Subcutaneous abdominal adipose tissue (tissue), 5 donors: ENCODE measurements around the gene OVCA2.
A peak's percentile ranks its signal among the peaks of the same experiment; 100 is the strongest.

Experiments
- H3K27ac ChIP-seq: one replicate; pipeline ENCODE4 v1.7.0; 2013; ENCODE audit warnings: low read depth, mild to moderate bottlenecking, inconsistent platforms, low read length, moderate library complexity
- H3K27me3 ChIP-seq, 5 donors: one replicate each; pipeline ENCODE4 v1.7.0; 2013; ENCODE audit warnings: low read length in 5 of 5, inconsistent platforms in 1 of 5; ENCODE audit not compliant: control insufficient read depth in 5 of 5, insufficient read depth in 4 of 5
- H3K36me3 ChIP-seq, 5 donors: one replicate each; pipeline ENCODE4 v1.7.0; 2013; ENCODE audit warnings: low read length in 5 of 5; ENCODE audit not compliant: control insufficient read depth in 5 of 5, insufficient read depth in 5 of 5
- H3K4me1 ChIP-seq, 5 donors: one replicate each; pipeline ENCODE4 v1.7.0; 2013; ENCODE audit warnings: low read length in 5 of 5, mild to moderate bottlenecking in 3 of 5, moderate library complexity in 1 of 5; ENCODE audit not compliant: control insufficient read depth in 5 of 5, insufficient read depth in 5 of 5
- H3K4me3 ChIP-seq, 5 donors: one replicate each; pipeline ENCODE4 v1.7.0; 2013; ENCODE audit warnings: low read length in 5 of 5, low read depth in 1 of 5
- H3K9ac ChIP-seq, 5 donors: one replicate each; pipeline ENCODE4 v1.7.0; 2013; ENCODE audit warnings: low read length in 5 of 5, mild to moderate bottlenecking in 4 of 5, moderate library complexity in 3 of 5
- H3K9me3 ChIP-seq, 5 donors: one replicate each; pipeline ENCODE4 v1.7.0; 2013; ENCODE audit warnings: low read length in 5 of 5; ENCODE audit not compliant: control insufficient read depth in 5 of 5
- donor health status: healthy.
- donor health status: healthy.
- donor health status: healthy.
- donor health status: healthy.
- donor health status: healthy.

Gene OVCA2

DNA sequence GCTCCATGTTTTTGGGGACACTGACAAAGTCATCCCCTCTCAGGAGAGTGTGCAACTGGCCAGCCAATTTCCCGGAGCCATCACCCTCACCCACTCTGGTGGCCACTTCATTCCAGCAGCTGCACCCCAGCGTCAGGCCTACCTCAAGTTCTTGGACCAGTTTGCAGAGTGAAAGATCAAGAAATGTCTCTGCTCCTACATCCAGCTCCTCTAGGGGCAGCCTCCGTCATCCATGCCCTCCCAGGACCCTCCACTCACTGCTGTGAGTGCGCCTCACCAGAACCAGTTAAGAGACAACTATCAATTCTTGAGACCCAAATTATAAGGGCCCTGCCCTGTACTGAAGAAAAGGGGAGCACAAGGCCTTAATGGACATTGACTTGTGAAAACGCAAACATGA is 1.1 kb downstream of the OVCA2 start:
- peak overlapping the region in 4 of 5 donors; percentile 85 to 97 (median 88) for H3K4me3 ChIP-seq
- peak overlapping the region; percentile 88 for H3K27ac ChIP-seq

DNA sequence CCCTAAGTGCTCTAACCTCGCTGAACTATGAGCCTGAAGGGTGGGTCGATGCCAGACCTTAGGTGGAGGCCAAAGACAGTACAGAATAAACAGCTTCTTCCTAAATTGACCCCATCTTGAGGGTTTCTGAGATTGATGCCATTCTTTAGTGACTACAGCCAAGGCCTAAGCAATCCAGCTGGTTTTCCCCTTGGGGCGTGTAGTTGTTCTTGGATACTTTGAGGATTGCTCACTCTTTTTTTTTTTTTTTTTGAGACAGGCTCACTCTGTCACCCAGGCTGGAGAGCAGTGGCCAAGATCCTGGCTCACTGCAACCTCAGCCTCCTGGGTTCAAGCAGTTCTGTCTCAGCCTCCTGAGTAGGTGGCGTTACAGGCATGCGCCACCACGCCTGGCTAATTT is 2.0 kb downstream of the OVCA2 start:
- Histone ChIP-seq H3K36me3 (peaks cover 0 to 32% (median 20%) of the 10 kb centered on the region in 5 donors), H3K9me3 (no peaks in the 10 kb centered on the region), H3K4me3 (no peak overlapping the region), H3K27ac (peak overlapping the region; percentile 88), H3K27me3 (no peaks in the 10 kb centered on the region), H3K4me1 (peaks cover 3 to 36% (median 28%) of the 10 kb centered on the region in 5 donors), H3K9ac (no peak overlapping the region)

More for the DNA sequence above, 1.1 kb downstream of the OVCA2 start:
- Histone ChIP-seq H3K9ac (peak overlapping the region in 3 of 5 donors; percentile 29 to 93 (median 89)), H3K27me3 (no peaks in the 10 kb centered on the region), H3K9me3 (no peaks in the 10 kb centered on the region), H3K36me3 (peaks cover 0 to 41% (median 24%) of the 10 kb centered on the region in 5 donors), H3K4me1 (peaks cover 3 to 36% (median 27%) of the 10 kb centered on the region in 5 donors)

DNA sequence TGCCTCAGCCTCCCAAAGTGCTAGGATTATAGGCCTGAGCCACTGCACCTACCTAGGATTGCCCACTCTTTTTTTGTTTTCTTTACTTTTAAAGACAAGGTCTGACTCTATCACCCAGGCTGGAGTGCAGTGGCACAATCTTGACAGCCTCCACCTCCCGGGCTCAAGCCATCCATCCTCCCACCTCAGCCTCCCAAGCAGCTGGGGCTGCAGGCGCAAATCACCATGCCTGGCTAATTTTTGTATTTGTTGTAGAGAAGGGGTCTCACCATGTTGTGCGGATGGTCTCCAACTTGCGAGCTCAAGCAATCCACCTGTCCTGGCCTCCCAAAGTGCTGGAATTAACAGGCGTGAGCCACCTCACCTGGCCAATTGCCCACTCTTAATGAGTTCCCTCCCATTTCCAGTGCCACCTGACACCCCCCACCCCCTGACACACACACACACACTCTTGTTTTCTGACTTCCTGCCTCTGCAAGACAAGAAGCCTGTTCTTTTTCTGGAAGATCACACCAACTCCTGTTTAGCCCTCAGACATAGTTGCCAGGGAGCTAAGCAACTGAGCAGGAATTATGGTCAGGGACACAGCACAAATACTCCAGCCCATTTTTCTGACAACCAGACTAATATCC is 2.6 kb downstream of the OVCA2 start:
- H3K36me3 ChIP-seq, result peaks cover 0 to 31% (median 20%) of the 10 kb centered on the region in 5 donors
- peaks cover 6 to 42% (median 33%) of the 10 kb centered on the region in 5 donors for H3K4me1 ChIP-seq
- peak overlapping the region; percentile 88 for H3K27ac ChIP-seq
- peak overlapping the region in 1 of 5 donors; percentile 26 for H3K9ac ChIP-seq
- no peak overlapping the region for H3K4me3 ChIP-seq
- H3K27me3 ChIP-seq, result no peaks in the 10 kb centered on the region
- H3K9me3 ChIP-seq, result no peaks in the 10 kb centered on the region

DNA sequence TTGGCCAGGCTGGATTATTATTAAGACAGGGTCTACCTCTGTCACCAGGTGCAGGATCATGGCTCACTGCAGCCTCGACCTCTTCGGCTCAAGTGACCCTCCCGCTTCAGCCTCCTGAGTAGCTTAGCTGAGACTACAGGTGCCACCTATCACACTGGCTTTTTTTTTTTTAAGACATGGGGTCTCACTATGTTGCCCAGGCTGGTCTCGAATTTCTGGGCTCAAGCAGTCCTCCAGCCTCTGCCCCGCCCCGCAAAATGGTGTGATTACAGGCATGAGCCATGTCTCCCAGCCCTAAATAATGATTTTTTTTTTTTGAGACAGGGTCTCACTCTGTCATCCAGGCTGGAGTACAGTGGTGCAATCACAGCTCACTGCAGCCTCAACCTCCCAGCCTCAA is 5.8 kb downstream of the OVCA2 start:
- Histone ChIP-seq H3K27ac (no peak overlapping the region), H3K9ac (no peak overlapping the region), H3K4me3 (no peak overlapping the region), H3K27me3 (peaks cover 0 to 6% (median 6%) of the 10 kb centered on the region in 5 donors), H3K9me3 (no peaks in the 10 kb centered on the region), H3K36me3 (peaks cover 0 to 18% (median 13%) of the 10 kb centered on the region in 5 donors), H3K4me1 (peaks cover 4 to 44% (median 25%) of the 10 kb centered on the region in 5 donors)

DNA sequence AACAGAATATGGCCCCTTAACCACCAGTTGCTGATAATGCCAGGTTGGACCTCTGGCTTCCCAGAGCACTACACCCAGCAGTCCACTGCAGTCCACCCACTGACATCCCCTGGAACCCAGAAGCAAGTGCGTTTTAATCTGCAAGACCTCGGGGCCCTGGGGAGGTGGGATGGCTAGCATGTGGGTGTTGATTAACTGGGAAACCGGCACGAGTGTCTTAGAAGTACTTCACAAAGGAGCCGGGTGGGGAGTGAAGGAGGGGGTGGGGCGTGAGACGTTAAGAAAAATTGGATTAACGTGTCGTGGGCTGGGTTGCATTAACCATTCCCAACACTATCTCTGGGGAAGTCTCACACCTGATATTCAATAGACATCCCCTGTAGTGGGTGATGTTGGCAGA is 7.0 kb downstream of the OVCA2 start:
- Histone ChIP-seq H3K27ac (no peak overlapping the region), H3K4me3 (peak overlapping the region in 3 of 5 donors; percentile 75 to 78 (median 78)), H3K9ac (peak overlapping the region in 3 of 5 donors; percentile 10 to 72 (median 47)), H3K36me3 (peaks cover 0 to 7% (median 4%) of the 10 kb centered on the region in 5 donors), H3K4me1 (peaks cover 6 to 39% (median 22%) of the 10 kb centered on the region in 5 donors), H3K27me3 (peaks cover 4 to 10% (median 6%) of the 10 kb centered on the region in 5 donors), H3K9me3 (no peaks in the 10 kb centered on the region)

DNA sequence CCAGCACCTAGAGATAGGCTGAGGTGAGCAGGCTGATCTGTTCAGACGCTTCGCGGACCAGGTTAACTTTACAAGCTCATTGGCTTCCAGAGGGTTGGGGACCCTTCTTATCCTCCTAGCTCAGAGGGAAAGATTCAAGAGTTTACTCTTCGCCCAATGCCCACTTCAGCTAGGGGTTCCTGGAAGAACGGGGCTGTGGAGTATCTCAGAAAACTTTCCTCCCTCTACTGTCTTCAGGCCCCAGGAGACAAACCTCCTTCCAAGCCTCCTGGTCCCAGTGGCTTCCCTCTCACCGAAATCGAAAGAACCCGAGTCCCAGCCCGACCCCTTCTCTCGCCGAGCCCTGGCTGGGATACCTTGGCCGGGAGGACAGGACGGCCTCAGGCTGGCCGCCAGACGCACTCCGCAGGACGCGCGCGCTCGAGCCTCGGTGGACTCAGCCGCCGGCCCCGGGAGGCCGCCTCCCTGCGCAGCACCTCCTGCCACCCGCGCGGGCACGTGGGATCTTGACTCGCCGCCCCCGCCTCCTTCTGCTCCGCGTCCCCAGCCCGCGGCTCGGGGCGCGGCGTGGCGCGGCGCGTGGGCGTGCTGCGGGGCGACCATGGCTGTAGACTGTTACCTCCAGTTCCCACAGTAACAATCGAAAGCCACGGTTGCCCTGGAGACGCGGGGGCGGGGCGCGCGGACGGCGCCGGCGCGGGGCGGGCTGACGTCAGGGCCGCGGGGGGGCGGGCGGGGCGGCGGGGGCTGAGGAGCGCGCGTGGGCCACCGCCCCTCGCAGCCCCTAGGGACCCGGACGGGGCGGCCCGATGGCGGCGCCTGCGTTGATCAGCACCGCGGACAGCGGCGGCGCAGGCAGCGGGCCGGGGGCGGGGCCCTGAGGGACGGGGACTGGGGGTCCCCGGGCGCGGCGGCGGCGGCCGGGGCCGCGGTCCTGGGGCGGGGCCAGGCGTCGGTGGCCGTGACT is 7.8 kb downstream of the OVCA2 start:
- Histone ChIP-seq H3K9ac (peak overlapping the region in 4 of 5 donors; percentile 10 to 72 (median 58)), H3K27me3 (peaks cover 4 to 17% (median 13%) of the 10 kb centered on the region in 5 donors), H3K27ac (no peak overlapping the region), H3K4me3 (peak overlapping the region; percentile 51 to 78 (median 75)), H3K36me3 (peaks cover 0 to 1% (median 0%) of the 10 kb centered on the region in 5 donors), H3K4me1 (peaks cover 6 to 40% (median 23%) of the 10 kb centered on the region in 5 donors), H3K9me3 (no peaks in the 10 kb centered on the region)

DNA sequence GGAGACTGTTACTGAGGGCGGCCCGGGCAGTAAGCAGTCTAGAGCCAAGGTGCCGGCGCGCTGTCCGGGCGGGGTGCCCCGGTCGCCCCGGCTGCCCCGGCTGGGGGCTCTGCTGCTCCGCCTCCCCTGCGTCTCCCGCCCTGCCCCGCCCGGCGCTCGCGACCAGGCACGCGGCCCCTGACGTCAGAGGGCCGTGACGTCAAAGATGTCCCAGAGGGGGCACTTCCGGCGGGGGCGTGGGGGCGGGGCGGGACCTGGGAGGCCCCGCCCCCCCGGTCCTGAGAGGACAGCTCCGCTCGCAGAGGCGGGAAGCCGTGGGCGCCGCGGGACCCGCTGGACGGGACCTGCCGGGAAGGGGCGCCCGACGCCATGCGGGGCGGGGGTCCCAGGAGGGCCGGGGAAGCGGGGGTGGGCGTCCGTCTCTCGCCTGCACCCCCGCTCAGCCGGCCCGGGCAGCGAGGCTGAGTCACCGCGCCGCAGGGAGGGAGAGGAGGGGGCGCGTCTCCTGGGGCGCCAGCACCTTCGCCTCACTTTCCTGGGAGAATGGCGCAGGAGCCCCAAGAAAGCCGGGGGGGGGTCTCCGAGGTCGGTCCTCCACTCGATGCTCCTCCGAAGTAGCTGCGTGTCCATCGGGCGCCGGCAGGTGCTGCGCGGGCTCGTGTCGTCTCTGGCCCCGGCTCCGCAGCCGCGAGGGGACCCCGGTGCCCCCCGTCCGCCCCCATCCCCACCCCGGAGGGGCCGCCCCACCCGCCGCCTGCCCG is 8.7 kb downstream of the OVCA2 start:
- no peaks in the 10 kb centered on the region for H3K9me3 ChIP-seq
- no peaks in the 10 kb centered on the region for H3K36me3 ChIP-seq
- H3K4me3 ChIP-seq, result peak overlapping the region in 3 of 5 donors; percentile 22 to 58 (median 52)
- no peak overlapping the region for H3K9ac ChIP-seq
- peaks cover 4 to 18% (median 14%) of the 10 kb centered on the region in 5 donors for H3K27me3 ChIP-seq
- peaks cover 6 to 47% (median 29%) of the 10 kb centered on the region in 5 donors for H3K4me1 ChIP-seq
- H3K27ac ChIP-seq, result no peak overlapping the region

DNA sequence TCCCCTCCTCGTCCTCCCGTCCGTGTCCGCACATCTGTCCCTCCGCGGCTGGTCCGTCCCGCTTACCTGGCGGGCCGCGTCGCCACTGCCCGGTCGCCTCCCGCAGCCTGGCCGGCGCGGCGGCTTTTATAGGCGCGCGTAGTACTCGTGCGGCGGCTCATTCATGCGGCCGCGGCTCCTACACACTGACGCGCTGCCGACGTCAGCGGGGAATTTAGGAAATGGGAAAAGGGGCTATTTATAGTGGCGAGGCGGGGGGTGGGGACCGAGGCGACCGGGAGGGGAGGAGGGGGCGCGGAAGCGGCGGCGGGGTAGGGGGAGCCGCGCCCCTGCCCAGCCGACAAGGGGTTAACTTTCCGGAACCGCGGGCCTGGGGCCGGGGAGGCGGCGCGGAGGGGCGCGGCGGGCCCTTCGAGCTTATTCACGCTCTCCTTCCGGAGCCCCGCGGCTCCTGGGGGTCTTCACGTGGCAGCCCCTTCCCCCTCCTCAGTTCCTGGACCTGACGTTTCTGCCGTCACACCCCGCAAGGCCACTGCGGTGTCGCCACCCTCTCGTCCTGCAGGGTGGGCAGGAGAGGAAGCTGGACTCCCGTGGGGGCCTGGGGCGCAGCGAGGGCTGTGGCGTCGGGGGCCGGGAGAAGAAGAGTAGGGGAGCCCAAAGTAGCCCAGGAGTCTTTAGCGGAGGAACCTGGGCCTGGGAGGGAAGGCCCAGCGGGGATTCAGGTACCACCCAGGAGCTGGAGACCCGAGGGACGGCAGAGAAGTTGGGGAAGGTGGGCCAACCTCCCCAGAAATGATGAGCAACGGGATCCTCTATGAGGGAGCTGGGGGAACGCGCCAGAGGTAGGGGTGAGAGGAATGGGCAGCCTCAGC is 9.5 kb downstream of the OVCA2 start:
- Histone ChIP-seq H3K27me3 (peaks cover 5 to 18% (median 14%) of the 10 kb centered on the region in 5 donors), H3K36me3 (no peaks in the 10 kb centered on the region), H3K9me3 (no peaks in the 10 kb centered on the region), H3K4me3 (no peak overlapping the region), H3K27ac (no peak overlapping the region), H3K9ac (no peak overlapping the region), H3K4me1 (peaks cover 6 to 52% (median 30%) of the 10 kb centered on the region in 5 donors)
